Measurements from ENCODE around the gene RPL22.

Gene RPL22

GRCh38 chr1:6140413-6140812, 59.0 kb downstream of the RPL22 start:
- TF ChIP-seq EZH2phosphoT487 (IDR thresholded peaks at IDR 0.05; ENCODE audit: borderline replicate concordance, low read length) (no peak), CTCF (IDR thresholded peaks at IDR 0.05; ENCODE audit: low read depth, low read length, poor library complexity, severe bottlenecking) (no peak)
- Histone ChIP-seq H3K36me3 (ENCODE audit: control insufficient read depth, low read length) (no peaks in the 10 kb centered on the region), H3K27ac (ENCODE audit: low read depth, low read length) (no peak overlapping the region), H3K27me3 (ENCODE audit: control insufficient read depth, low read length) (no peaks in the 10 kb centered on the region; the same call in 1 of the 2 replicates), H3K9me2 (replicated peaks; ENCODE audit: control insufficient read depth, low read length) (no peaks in the 10 kb centered on the region), H3K79me2 (ENCODE audit: control insufficient read depth, low read length) (no peaks in the 10 kb centered on the region), H3F3A (ENCODE audit: control insufficient read depth, insufficient read depth) (no peaks in the 10 kb centered on the region), H3K9me3 (ENCODE audit: control insufficient read depth, insufficient read depth, low read length) (no peaks in the 10 kb centered on the region), H3K4me1 (ENCODE audit: control insufficient read depth, low read length) (no peaks in the 10 kb centered on the region), H4K20me1 (ENCODE audit: control insufficient read depth, insufficient read depth, low read depth, low read length) (0 out of 2 replicates have a peak, but pooled peaks cover 3% of the 10 kb centered on the region), H3K4me3 (ENCODE audit: low read length) (no peak overlapping the region), H3K4me2 (ENCODE audit: low read length) (no peak overlapping the region)

GRCh38 chr1:6137758-6138157, 61.6 kb downstream of the RPL22 start:
- TF ChIP-seq EZH2phosphoT487 (IDR thresholded peaks at IDR 0.05; ENCODE audit: borderline replicate concordance, low read length): no peak
- TF ChIP-seq CTCF (IDR thresholded peaks at IDR 0.05; ENCODE audit: low read depth, low read length, poor library complexity, severe bottlenecking): no peak
- Histone ChIP-seq H3K27me3 (ENCODE audit: control insufficient read depth, low read length) (no peaks in the 10 kb centered on the region; the same call in 1 of the 2 replicates), H3K9me3 (ENCODE audit: control insufficient read depth, insufficient read depth, low read length) (no peaks in the 10 kb centered on the region), H3K4me1 (ENCODE audit: control insufficient read depth, low read length) (no peaks in the 10 kb centered on the region), H4K20me1 (ENCODE audit: control insufficient read depth, insufficient read depth, low read depth, low read length) (no peaks in the 10 kb centered on the region), H3K9me2 (replicated peaks; ENCODE audit: control insufficient read depth, low read length) (no peaks in the 10 kb centered on the region), H3K79me2 (ENCODE audit: control insufficient read depth, low read length) (no peaks in the 10 kb centered on the region), H3K36me3 (ENCODE audit: control insufficient read depth, low read length) (no peaks in the 10 kb centered on the region), H3K27ac (ENCODE audit: low read depth, low read length) (no peak overlapping the region), H3F3A (ENCODE audit: control insufficient read depth, insufficient read depth) (no peaks in the 10 kb centered on the region), H3K4me2 (ENCODE audit: low read length) (no peak overlapping the region), H3K4me3 (ENCODE audit: low read length) (no peak overlapping the region)

- no peak overlapping the region for H3K4me2 ChIP-seq (ENCODE audit: low read length)
- H3K36me3 ChIP-seq (ENCODE audit: control insufficient read depth, low read length): no peaks in the 10 kb centered on the region
- H4K20me1 ChIP-seq (ENCODE audit: control insufficient read depth, insufficient read depth, low read depth, low read length): no peaks in the 10 kb centered on the region
- TF ChIP-seq CTCF (IDR thresholded peaks at IDR 0.05; ENCODE audit: low read depth, low read length, poor library complexity, severe bottlenecking) (no peak), EZH2phosphoT487 (IDR thresholded peaks at IDR 0.05; ENCODE audit: borderline replicate concordance, low read length) (no peak)
- H3F3A ChIP-seq (ENCODE audit: control insufficient read depth, insufficient read depth): no peaks in the 10 kb centered on the region
- no peaks in the 10 kb centered on the region for H3K9me2 ChIP-seq (replicated peaks; ENCODE audit: control insufficient read depth, low read length)
- no peak overlapping the region for H3K27ac ChIP-seq (ENCODE audit: low read depth, low read length)
- H3K4me3 ChIP-seq (ENCODE audit: low read length): no peak overlapping the region
- H3K4me1 ChIP-seq (ENCODE audit: control insufficient read depth, low read length): no peaks in the 10 kb centered on the region
- H3K9me3 ChIP-seq (ENCODE audit: control insufficient read depth, insufficient read depth, low read length): no peaks in the 10 kb centered on the region
- H3K79me2 ChIP-seq (ENCODE audit: control insufficient read depth, low read length): no peaks in the 10 kb centered on the region
- H3K27me3 ChIP-seq (ENCODE audit: control insufficient read depth, low read length): no peaks in the 10 kb centered on the region; the same call in 1 of the 2 replicates
Observed at GRCh38 chr1:6136516-6137220, 62.7 kb downstream of the RPL22 start.

Measured in DOHH2 (cell line).